RWPE2 (cell line): ENCODE data around the gene SEC23IP.

Experiments used
- ATAC-seq: fragments of 200-7000 bp; cut with Tn5 transposase; 3 replicates; pipeline ENCODE4 v1.9.1; 2021; ENCODE audit warnings: low read depth
- DNase-seq: peaks from one replicate; pipeline ENCODE4 v3.0.0-alpha.2; 2020; ENCODE audit warnings: low spot score
- H3K27ac ChIP-seq: fragments of 450-650 bp; 2 replicates; pipeline ENCODE4 v1.5.1; 2017; ENCODE audit warnings: mild to moderate bottlenecking; ENCODE audit not compliant: poor library complexity, severe bottlenecking
- H3K27me3 ChIP-seq: fragments of 250-450 bp; sonication (Bioruptor Pico); 2 replicates; pipeline ENCODE4 v1.5.1; 2021; ENCODE audit warnings: mild to moderate bottlenecking, moderate library complexity; ENCODE audit not compliant: insufficient read depth, poor library complexity, severe bottlenecking
- H3K36me3 ChIP-seq: fragments of 250-450 bp; sonication (Bioruptor Pico); 2 replicates; pipeline ENCODE4 v1.5.1; 2020; ENCODE audit warnings: low read depth, mild to moderate bottlenecking, moderate library complexity
- H3K4me1 ChIP-seq: fragments of 250-450 bp; sonication (Bioruptor Pico); 2 replicates; pipeline ENCODE4 v1.5.1; 2021; ENCODE audit warnings: mild to moderate bottlenecking, moderate library complexity; ENCODE audit not compliant: insufficient read depth, poor library complexity, severe bottlenecking
- H3K4me3 ChIP-seq: fragments of 250-450 bp; sonication (Bioruptor Pico); 2 replicates; pipeline ENCODE4 v1.5.1; 2021; ENCODE audit warnings: mild to moderate bottlenecking, moderate library complexity; ENCODE audit not compliant: severe bottlenecking
- H3K9me3 ChIP-seq: fragments of 250-450 bp; sonication (Bioruptor Pico); 2 replicates; pipeline ENCODE4 v1.5.1; 2021; ENCODE audit warnings: mild to moderate bottlenecking, moderate library complexity; ENCODE audit not compliant: severe bottlenecking
- CTCF ChIP-seq: fragments of 450-650 bp; IDR thresholded peaks from one replicate; pipeline ENCODE4 v1.5.1; 2017; ENCODE audit warnings: mild to moderate bottlenecking, moderate library complexity; ENCODE audit not compliant: poor library complexity, severe bottlenecking

SEC23IP gene

GRCh38 chr10:119945805-119946204 lies 53.3 kb downstream of the SEC23IP start:
- Histone ChIP-seq H3K27ac (no peak overlapping the region), H3K4me1 (no peaks in the 10 kb centered on the region), H3K9me3 (no peaks in the 10 kb centered on the region), H3K4me3 (no peak overlapping the region), H3K27me3 (no peaks in the 10 kb centered on the region), H3K36me3 (peaks cover 30% of the 10 kb centered on the region)
- ATAC-seq, result no peak
- no peak for DNase-seq
- TF ChIP-seq CTCF, result no peak

GRCh38 chr10:119947300-119947699 lies 54.8 kb downstream of the SEC23IP start:
- no peak overlapping the region for H3K4me3 ChIP-seq
- TF ChIP-seq CTCF, result no peak
- no peaks in the 10 kb centered on the region for H3K9me3 ChIP-seq
- peaks cover 15% of the 10 kb centered on the region for H3K36me3 ChIP-seq
- ATAC-seq (no peak), DNase-seq (no peak)
- H3K27ac ChIP-seq, result no peak overlapping the region
- H3K4me1 ChIP-seq, result no peaks in the 10 kb centered on the region
- no peaks in the 10 kb centered on the region for H3K27me3 ChIP-seq

- Histone ChIP-seq H3K36me3 (no peaks in the 10 kb centered on the region), H3K27me3 (no peaks in the 10 kb centered on the region), H3K4me1 (no peaks in the 10 kb centered on the region), H3K9me3 (no peaks in the 10 kb centered on the region), H3K27ac (no peak overlapping the region), H3K4me3 (no peak overlapping the region)
- no peak for ATAC-seq
- no peak for DNase-seq
- TF ChIP-seq CTCF, result no peak
These were observed 64.9 kb downstream of the SEC23IP start for GRCh38 chr10:119957451-119957850.

- no peaks in the 10 kb centered on the region for H3K4me1 ChIP-seq
- no peaks in the 10 kb centered on the region for H3K9me3 ChIP-seq
- no peak for TF ChIP-seq CTCF
- ATAC-seq (no peak), DNase-seq (no peak)
- no peaks in the 10 kb centered on the region for H3K27me3 ChIP-seq
- no peaks in the 10 kb centered on the region for H3K36me3 ChIP-seq
- H3K4me3 ChIP-seq, result no peak overlapping the region
- H3K27ac ChIP-seq, result no peak overlapping the region
These were observed 70.3 kb downstream of the SEC23IP start for GRCh38 chr10:119962837-119963236.

- no peak for ATAC-seq
- Histone ChIP-seq H3K36me3 (no peaks in the 10 kb centered on the region), H3K9me3 (peaks cover 3% of the 10 kb centered on the region), H3K27me3 (no peaks in the 10 kb centered on the region), H3K4me3 (no peak overlapping the region), H3K4me1 (no peaks in the 10 kb centered on the region), H3K27ac (no peak overlapping the region)
- TF ChIP-seq CTCF, result no peak
- DNase-seq, result no peak
These were observed 74.5 kb downstream of the SEC23IP start for GRCh38 chr10:119967066-119967465.
